DOHH2 (cell line): ENCODE measurements around the gene FHL1.

ENCODE experiments used
- H3F3A ChIP-seq: fragments of 200-600 bp; sonication (generic), shearing (Covaris generic); 2 replicates; pipeline ENCODE4 v1.6.0; 2016; ENCODE audit warnings: antibody characterized with exemption, mild to moderate bottlenecking; ENCODE audit not compliant: control insufficient read depth, insufficient read depth
- H3K27ac ChIP-seq: fragments of 200-600 bp; sonication (generic); 2 replicates; pipeline ENCODE4 v1.5.1; 2014; ENCODE audit warnings: low read depth, mild to moderate bottlenecking, low read length, moderate library complexity
- H3K27me3 ChIP-seq: fragments of 200-600 bp; sonication (generic); 2 replicates; pipeline ENCODE4 v1.6.1; 2014; ENCODE audit warnings: mild to moderate bottlenecking, low read length, mixed read lengths; ENCODE audit not compliant: control insufficient read depth
- H3K36me3 ChIP-seq: fragments of 200-600 bp; sonication (generic); 2 replicates; pipeline ENCODE4 v1.6.1; 2014; ENCODE audit warnings: mild to moderate bottlenecking, low read length, moderate library complexity, mixed read lengths; ENCODE audit not compliant: control insufficient read depth
- H3K4me1 ChIP-seq: fragments of 200-600 bp; sonication (generic); 2 replicates; pipeline ENCODE4 v1.6.1; 2014; ENCODE audit warnings: mild to moderate bottlenecking, low read length, mixed read lengths; ENCODE audit not compliant: control insufficient read depth
- H3K4me2 ChIP-seq: fragments of 200-600 bp; sonication (generic); 2 replicates; pipeline ENCODE4 v1.6.0; 2014; ENCODE audit warnings: mild to moderate bottlenecking, low read length, moderate library complexity
- H3K4me3 ChIP-seq: fragments of 200-600 bp; sonication (generic); 2 replicates; pipeline ENCODE4 v1.5.1; 2014; ENCODE audit warnings: mild to moderate bottlenecking, low read length, mixed read lengths
- H3K79me2 ChIP-seq: fragments of 200-600 bp; sonication (generic); 2 replicates; pipeline ENCODE4 v1.6.1; 2014; ENCODE audit warnings: mild to moderate bottlenecking, low read length, mixed read lengths; ENCODE audit not compliant: control insufficient read depth
- H3K9me2 ChIP-seq: fragments of 200-600 bp; sonication (generic); replicated peaks from 2 replicates; pipeline ENCODE4 v1.6.1; 2014; ENCODE audit warnings: mild to moderate bottlenecking, low read length, mixed read lengths; ENCODE audit not compliant: control insufficient read depth
- H3K9me3 ChIP-seq: fragments of 200-600 bp; sonication (generic); 2 replicates; pipeline ENCODE4 v1.6.1; 2014; ENCODE audit warnings: antibody characterized with exemption, low read length, mixed read lengths; ENCODE audit not compliant: control insufficient read depth, insufficient read depth
- H4K20me1 ChIP-seq: fragments of 200-600 bp; sonication (generic); 2 replicates; pipeline ENCODE4 v1.6.0; 2014; ENCODE audit warnings: low read depth, mild to moderate bottlenecking, antibody characterized with exemption, low read length, moderate library complexity; ENCODE audit not compliant: control insufficient read depth, insufficient read depth
- EZH2phosphoT487 ChIP-seq: fragments of 200-600 bp; sonication (generic); IDR thresholded peaks from 2 replicates; pipeline ENCODE4 v1.6.1; 2017; ENCODE audit warnings: borderline replicate concordance, mild to moderate bottlenecking, antibody characterized with exemption, low read length, moderate library complexity, mixed read lengths
- TF ChIP-seq, protein P1 (sequence below): fragments of 200-600 bp; sonication (generic); IDR thresholded peaks from one replicate; pipeline ENCODE4 v1.5.1; 2014; ENCODE audit warnings: antibody characterized with exemption, mild to moderate bottlenecking, low read depth, low read length; ENCODE audit not compliant: poor library complexity, severe bottlenecking

FHL1 gene

DNA sequence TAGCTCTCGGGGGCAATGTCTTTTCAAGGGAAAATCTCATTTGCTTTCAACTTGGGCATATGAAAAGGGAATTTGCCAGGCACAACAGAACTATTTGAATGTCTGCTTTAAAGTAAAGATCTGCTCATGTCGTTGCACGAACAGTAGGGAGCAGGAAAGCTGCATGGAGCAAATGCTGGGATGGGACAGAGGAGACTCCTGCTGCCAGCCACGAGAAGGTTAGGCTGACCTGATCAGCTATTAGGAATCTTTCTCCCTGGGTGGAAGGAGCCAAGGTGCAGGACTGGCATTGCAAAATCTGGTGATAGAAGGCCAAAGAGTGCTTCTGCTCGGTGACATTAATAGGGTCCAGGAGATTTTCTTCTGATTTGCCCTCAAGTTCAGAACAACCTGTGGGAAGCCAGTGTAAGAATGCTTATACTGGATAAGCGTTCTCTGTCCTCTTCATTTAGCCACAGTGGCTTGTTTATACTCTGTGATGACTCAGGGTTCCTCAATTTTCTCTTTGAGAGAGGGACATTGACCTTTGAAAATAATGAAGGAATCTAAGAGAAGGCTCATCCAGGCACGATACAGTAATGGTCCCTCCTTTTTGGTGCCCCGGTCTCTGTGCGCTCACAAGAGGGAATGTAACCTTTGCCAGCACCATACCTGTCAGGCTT, 22.9 kb downstream of the FHL1 start:
- TF ChIP-seq EZH2phosphoT487, result no peak
- TF ChIP-seq, protein P1, sequence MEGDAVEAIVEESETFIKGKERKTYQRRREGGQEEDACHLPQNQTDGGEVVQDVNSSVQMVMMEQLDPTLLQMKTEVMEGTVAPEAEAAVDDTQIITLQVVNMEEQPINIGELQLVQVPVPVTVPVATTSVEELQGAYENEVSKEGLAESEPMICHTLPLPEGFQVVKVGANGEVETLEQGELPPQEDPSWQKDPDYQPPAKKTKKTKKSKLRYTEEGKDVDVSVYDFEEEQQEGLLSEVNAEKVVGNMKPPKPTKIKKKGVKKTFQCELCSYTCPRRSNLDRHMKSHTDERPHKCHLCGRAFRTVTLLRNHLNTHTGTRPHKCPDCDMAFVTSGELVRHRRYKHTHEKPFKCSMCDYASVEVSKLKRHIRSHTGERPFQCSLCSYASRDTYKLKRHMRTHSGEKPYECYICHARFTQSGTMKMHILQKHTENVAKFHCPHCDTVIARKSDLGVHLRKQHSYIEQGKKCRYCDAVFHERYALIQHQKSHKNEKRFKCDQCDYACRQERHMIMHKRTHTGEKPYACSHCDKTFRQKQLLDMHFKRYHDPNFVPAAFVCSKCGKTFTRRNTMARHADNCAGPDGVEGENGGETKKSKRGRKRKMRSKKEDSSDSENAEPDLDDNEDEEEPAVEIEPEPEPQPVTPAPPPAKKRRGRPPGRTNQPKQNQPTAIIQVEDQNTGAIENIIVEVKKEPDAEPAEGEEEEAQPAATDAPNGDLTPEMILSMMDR, result no peak
- Histone ChIP-seq H3K4me3 (no peak overlapping the region), H3K9me2 (no peaks in the 10 kb centered on the region), H3K4me2 (no peak overlapping the region), H3K36me3 (no peaks in the 10 kb centered on the region), H3K27ac (no peak overlapping the region), H3K27me3 (no peaks in the 10 kb centered on the region), H3K9me3 (no peaks in the 10 kb centered on the region), H4K20me1 (no peaks in the 10 kb centered on the region), H3K79me2 (no peaks in the 10 kb centered on the region), H3K4me1 (no peaks in the 10 kb centered on the region), H3F3A (no peaks in the 10 kb centered on the region)

DNA sequence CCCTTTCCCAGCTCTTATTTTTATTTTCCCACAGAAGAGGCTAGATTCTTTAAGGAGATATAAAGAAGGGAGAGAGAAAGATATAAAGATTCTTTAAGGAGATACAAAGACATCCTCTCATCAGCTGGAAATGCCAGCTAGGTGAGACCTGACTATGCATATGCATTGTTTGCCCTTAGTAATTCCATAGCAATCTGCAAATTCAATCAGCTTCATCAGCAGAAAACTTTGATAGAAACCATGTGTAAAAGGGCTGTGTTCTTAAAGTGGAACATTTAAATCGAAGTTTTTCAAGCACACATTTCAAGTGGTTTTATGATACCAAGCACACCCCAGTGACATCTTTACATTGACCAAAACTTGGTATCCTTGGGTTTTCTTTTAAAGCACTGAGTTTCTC, 24.1 kb downstream of the FHL1 start:
- Histone ChIP-seq H3K27ac (no peak overlapping the region), H3K9me3 (no peaks in the 10 kb centered on the region), H3F3A (no peaks in the 10 kb centered on the region), H3K4me3 (no peak overlapping the region), H3K79me2 (no peaks in the 10 kb centered on the region), H3K9me2 (no peaks in the 10 kb centered on the region), H3K27me3 (no peaks in the 10 kb centered on the region), H3K4me1 (no peaks in the 10 kb centered on the region), H4K20me1 (no peaks in the 10 kb centered on the region), H3K36me3 (no peaks in the 10 kb centered on the region), H3K4me2 (no peak overlapping the region)
- no peak for TF ChIP-seq EZH2phosphoT487
- TF ChIP-seq, protein P1, result no peak

DNA sequence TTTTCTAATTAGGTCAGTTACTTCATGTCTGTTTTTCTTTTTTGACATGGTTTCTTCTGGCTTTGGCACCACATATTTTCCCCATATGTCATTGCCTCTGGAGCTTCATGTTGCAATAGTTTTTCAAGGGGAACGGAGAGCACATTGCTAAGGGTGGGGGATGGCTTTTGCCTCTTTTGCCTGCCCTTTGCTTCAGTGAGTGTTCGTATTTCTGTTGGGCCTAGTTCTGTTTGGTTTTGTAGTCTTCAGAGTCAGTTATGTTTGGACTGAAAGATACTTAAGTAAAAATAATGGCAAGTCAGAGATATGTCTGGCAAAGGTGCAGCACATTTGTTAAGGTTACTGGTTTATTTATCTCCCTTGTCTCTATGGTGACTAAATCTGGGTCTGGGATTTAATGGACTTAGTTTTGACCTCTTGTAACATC, 29.1 kb downstream of the FHL1 start:
- no peaks in the 10 kb centered on the region for H3F3A ChIP-seq

More for the DNA sequence above, 29.1 kb downstream of the FHL1 start:
- no peaks in the 10 kb centered on the region for H3K9me2 ChIP-seq
- no peak overlapping the region for H3K4me2 ChIP-seq
- no peaks in the 10 kb centered on the region for H3K36me3 ChIP-seq
- H3K27ac ChIP-seq, result no peak overlapping the region
- H3K4me1 ChIP-seq, result no peaks in the 10 kb centered on the region
- H3K27me3 ChIP-seq, result no peaks in the 10 kb centered on the region
- H4K20me1 ChIP-seq, result no peaks in the 10 kb centered on the region
- no peak overlapping the region for H3K4me3 ChIP-seq
- H3K79me2 ChIP-seq, result no peaks in the 10 kb centered on the region
- H3K9me3 ChIP-seq, result no peaks in the 10 kb centered on the region
- no peak for TF ChIP-seq EZH2phosphoT487
- TF ChIP-seq, protein P1, result no peak
